ENCODE results near the gene ECSCR.

The ECSCR gene

GRCh38 chr5:139482050-139482889 is 19.7 kb upstream of the ECSCR start, which contains the start of gene STING1 (continued):
- TF ChIP-seq ZNF76 (tag by site-specific recombination; IDR thresholded peaks at IDR 0.05; ENCODE audit: borderline replicate concordance, low read depth) (peak; percentile 26; the same call in 1 of the 2 replicates), ZBTB17 (tag by site-specific recombination; IDR thresholded peaks at IDR 0.05) (peak; percentile 100), ZXDB (tag by site-specific recombination; IDR thresholded peaks at IDR 0.05) (peak; percentile 90)

GRCh38 chr5:139481580-139482049 is 19.1 kb upstream of the ECSCR start:
- Histone ChIP-seq H3K27ac (ENCODE audit: extremely low read depth, low read depth, low read length) (peak overlapping the region; percentile 93), H3K4me1 (ENCODE audit: control insufficient read depth, insufficient read depth, low read length) (peaks cover 15% of the 10 kb centered on the region), H3K36me3 (ENCODE audit: control insufficient read depth in 2 of 2, insufficient read depth in 1 of 2, low read length in 2 of 2) (peaks cover 15 to 37% of the 10 kb centered on the region in 2 experiments; a peak in 2 of 3 replicates), H3K9me3 (ENCODE audit: control insufficient read depth, insufficient read depth, low read depth, low read length) (no peaks in the 10 kb centered on the region), H3K4me3 (ENCODE audit: low read depth, low read length) (peak overlapping the region; percentile 14; the same call in 1 of the 2 replicates)
- POLR2A ChIA-PET, result interaction anchor here (0.8 to 1.9 kb wide), 11 partner anchors 8 to 208 kb away, joined by 3 to 21 read pairs (median 4); partner anchors contain the start of gene DNAJC18
- TF ChIP-seq ZBTB8A (tag by site-specific recombination; IDR thresholded peaks at IDR 0.05), result no peak
- no peak for TF ChIP-seq ZNF624 (tag by site-specific recombination; IDR thresholded peaks at IDR 0.05)
- TF ChIP-seq ZNF747 (tag by site-specific recombination; IDR thresholded peaks at IDR 0.05), result no peak
- TF ChIP-seq ZNF639 (tag by site-specific recombination; IDR thresholded peaks at IDR 0.05), result no peak
- 0 out of 2 replicates have a peak, but pooled peaks have one; percentile 5 for TF ChIP-seq KLF9 (tag by site-specific recombination; IDR thresholded peaks at IDR 0.05; ENCODE audit: low read depth)
- no peak for TF ChIP-seq ZIC2 (tag by site-specific recombination; IDR thresholded peaks at IDR 0.05)
- no peak for TF ChIP-seq ZNF138 (tag by site-specific recombination; IDR thresholded peaks at IDR 0.05; ENCODE audit: borderline replicate concordance)
- TF ChIP-seq MYNN (tag by site-specific recombination; IDR thresholded peaks at IDR 0.05; ENCODE audit: borderline replicate concordance), result no peak
- no peak for TF ChIP-seq KLF8 (tag by site-specific recombination; IDR thresholded peaks at IDR 0.05)
- TF ChIP-seq SCRT2 (tag by site-specific recombination; IDR thresholded peaks at IDR 0.05), result peak; percentile 56; the same call in 1 of the 2 replicates
- no peak for TF ChIP-seq ZNF311 (tag by site-specific recombination; IDR thresholded peaks at IDR 0.05; ENCODE audit: borderline replicate concordance)
- no peak for TF ChIP-seq REST (tag by site-specific recombination; IDR thresholded peaks at IDR 0.05)
- no peak for TF ChIP-seq ZNF433 (tag by site-specific recombination; IDR thresholded peaks at IDR 0.05; ENCODE audit: low read depth)
- no peak for TF ChIP-seq ZNF146 (tag by site-specific recombination; IDR thresholded peaks at IDR 0.05)
- no peak for TF ChIP-seq REPIN1 (tag by site-specific recombination; IDR thresholded peaks at IDR 0.05; ENCODE audit: low read depth)
- TF ChIP-seq YY1 (tag by site-specific recombination; IDR thresholded peaks at IDR 0.05), result no peak
- TF ChIP-seq ZNF76 (tag by site-specific recombination; IDR thresholded peaks at IDR 0.05; ENCODE audit: borderline replicate concordance, low read depth), result peak; percentile 27; the same call in 1 of the 2 replicates
- CTCF ChIA-PET, result interaction anchor here (0.5 to 4.1 kb wide), 5 partner anchors 14 to 1031 kb away, joined by 3 to 24 read pairs (median 8); no protein-coding TSS in a partner anchor
